ENCODE measurements around the gene BRAF.

Gene BRAF

GRCh38 chr7:140691376-140692045 lies 233.2 kb downstream of the BRAF start:
- Histone ChIP-seq H3K4me1 (ENCODE audit: low read length) (peaks cover 5% of the 10 kb centered on the region), H2AFZ (ENCODE audit: low read length) (no peak overlapping the region), H3K9ac (ENCODE audit: low read length) (no peak overlapping the region), H3K9me2 (replicated peaks; ENCODE audit: insufficient read depth, low read length) (no peaks in the 10 kb centered on the region), H3F3A (ENCODE audit: insufficient read depth, low read length) (no peaks in the 10 kb centered on the region), H3K4me3 (ENCODE audit: low read length) (no peak overlapping the region), H3K79me2 (ENCODE audit: low read length) (no peaks in the 10 kb centered on the region), H3K9me3 (replicated peaks; ENCODE audit: insufficient read depth, low read length) (no peaks in the 10 kb centered on the region), H3K4me2 (ENCODE audit: low read depth, low read length) (no peak overlapping the region), H3K27ac (ENCODE audit: low read length) (no peak overlapping the region), H4K20me1 (ENCODE audit: insufficient read depth, low read length) (no peaks in the 10 kb centered on the region), H3K36me3 (replicated peaks; ENCODE audit: insufficient read depth, low read length) (no peaks in the 10 kb centered on the region), H3K27me3 (replicated peaks; ENCODE audit: insufficient read depth, low read length) (no peaks in the 10 kb centered on the region)
- DNase-seq: no peak
- TF ChIP-seq, protein P1, sequence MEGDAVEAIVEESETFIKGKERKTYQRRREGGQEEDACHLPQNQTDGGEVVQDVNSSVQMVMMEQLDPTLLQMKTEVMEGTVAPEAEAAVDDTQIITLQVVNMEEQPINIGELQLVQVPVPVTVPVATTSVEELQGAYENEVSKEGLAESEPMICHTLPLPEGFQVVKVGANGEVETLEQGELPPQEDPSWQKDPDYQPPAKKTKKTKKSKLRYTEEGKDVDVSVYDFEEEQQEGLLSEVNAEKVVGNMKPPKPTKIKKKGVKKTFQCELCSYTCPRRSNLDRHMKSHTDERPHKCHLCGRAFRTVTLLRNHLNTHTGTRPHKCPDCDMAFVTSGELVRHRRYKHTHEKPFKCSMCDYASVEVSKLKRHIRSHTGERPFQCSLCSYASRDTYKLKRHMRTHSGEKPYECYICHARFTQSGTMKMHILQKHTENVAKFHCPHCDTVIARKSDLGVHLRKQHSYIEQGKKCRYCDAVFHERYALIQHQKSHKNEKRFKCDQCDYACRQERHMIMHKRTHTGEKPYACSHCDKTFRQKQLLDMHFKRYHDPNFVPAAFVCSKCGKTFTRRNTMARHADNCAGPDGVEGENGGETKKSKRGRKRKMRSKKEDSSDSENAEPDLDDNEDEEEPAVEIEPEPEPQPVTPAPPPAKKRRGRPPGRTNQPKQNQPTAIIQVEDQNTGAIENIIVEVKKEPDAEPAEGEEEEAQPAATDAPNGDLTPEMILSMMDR (IDR thresholded peaks at IDR 0.05; ENCODE audit: low read length): no peak
- TF ChIP-seq EZH2phosphoT487 (IDR thresholded peaks at IDR 0.05; ENCODE audit: low read length) (no peak), EZH2 (optimal IDR thresholded peaks at IDR 0.05; ENCODE audit: low read depth, low read length) (no peak)

- no peak overlapping the region for H3K9ac ChIP-seq (ENCODE audit: low read length)
- no peak overlapping the region for H3K4me2 ChIP-seq (ENCODE audit: low read depth, low read length)
- H4K20me1 ChIP-seq (ENCODE audit: insufficient read depth, low read length): no peaks in the 10 kb centered on the region
- no peak for DNase-seq
- no peaks in the 10 kb centered on the region for H3K27me3 ChIP-seq (replicated peaks; ENCODE audit: insufficient read depth, low read length)
- H3F3A ChIP-seq (ENCODE audit: insufficient read depth, low read length): no peaks in the 10 kb centered on the region
- H3K4me3 ChIP-seq (ENCODE audit: low read length): no peak overlapping the region
- H3K4me1 ChIP-seq (ENCODE audit: low read length): no peaks in the 10 kb centered on the region
- H3K36me3 ChIP-seq (replicated peaks; ENCODE audit: insufficient read depth, low read length): no peaks in the 10 kb centered on the region
- no peak for TF ChIP-seq EZH2phosphoT487 (IDR thresholded peaks at IDR 0.05; ENCODE audit: low read length)
- no peak for TF ChIP-seq EZH2 (optimal IDR thresholded peaks at IDR 0.05; ENCODE audit: low read depth, low read length)
- TF ChIP-seq, protein P1 (IDR thresholded peaks at IDR 0.05; ENCODE audit: low read length): no peak
- no peak overlapping the region for H2AFZ ChIP-seq (ENCODE audit: low read length)
- no peak overlapping the region for H3K27ac ChIP-seq (ENCODE audit: low read length)
- H3K79me2 ChIP-seq (ENCODE audit: low read length): no peaks in the 10 kb centered on the region
- no peaks in the 10 kb centered on the region for H3K9me3 ChIP-seq (replicated peaks; ENCODE audit: insufficient read depth, low read length)
- no peaks in the 10 kb centered on the region for H3K9me2 ChIP-seq (replicated peaks; ENCODE audit: insufficient read depth, low read length)
Observed at GRCh38 chr7:140689199-140690152, 235.3 kb downstream of the BRAF start.

DNA sequence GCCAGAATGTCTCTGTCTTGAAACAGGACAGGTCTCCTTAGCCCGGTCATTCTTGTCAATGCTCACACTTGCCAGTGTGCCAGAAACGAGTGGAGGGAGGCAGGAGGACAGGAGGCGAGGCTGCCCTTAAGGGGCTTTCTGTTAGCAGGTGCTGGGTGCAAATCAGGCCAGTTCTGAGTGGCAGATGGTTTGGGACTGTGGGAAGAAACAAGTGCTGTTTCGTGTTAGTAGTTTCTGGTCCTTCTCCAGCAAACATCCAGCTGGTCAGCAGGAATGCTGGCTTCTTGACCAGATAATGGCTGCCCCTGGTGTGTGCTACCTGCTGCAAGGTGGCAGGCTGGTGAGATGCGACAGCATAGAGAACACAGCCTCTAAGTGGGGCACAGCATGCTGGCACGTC lies 236.4 kb downstream of the BRAF start:
- no peaks in the 10 kb centered on the region for H3F3A ChIP-seq (ENCODE audit: insufficient read depth, low read length)
- no peaks in the 10 kb centered on the region for H3K4me1 ChIP-seq (ENCODE audit: low read length)
- H3K4me3 ChIP-seq (ENCODE audit: low read length): no peak overlapping the region
- H3K79me2 ChIP-seq (ENCODE audit: low read length): no peaks in the 10 kb centered on the region
- no peaks in the 10 kb centered on the region for H3K36me3 ChIP-seq (replicated peaks; ENCODE audit: insufficient read depth, low read length)
- no peaks in the 10 kb centered on the region for H3K9me3 ChIP-seq (replicated peaks; ENCODE audit: insufficient read depth, low read length)
- no peak for TF ChIP-seq EZH2 (optimal IDR thresholded peaks at IDR 0.05; ENCODE audit: low read depth, low read length)
- TF ChIP-seq, protein P1 (IDR thresholded peaks at IDR 0.05; ENCODE audit: low read length): no peak
- no peak for TF ChIP-seq EZH2phosphoT487 (IDR thresholded peaks at IDR 0.05; ENCODE audit: low read length)
- DNase-seq: no peak
- H3K9ac ChIP-seq (ENCODE audit: low read length): no peak overlapping the region
- no peak overlapping the region for H3K4me2 ChIP-seq (ENCODE audit: low read depth, low read length)
- no peaks in the 10 kb centered on the region for H3K9me2 ChIP-seq (replicated peaks; ENCODE audit: insufficient read depth, low read length)
- H3K27me3 ChIP-seq (replicated peaks; ENCODE audit: insufficient read depth, low read length): no peaks in the 10 kb centered on the region
- no peak overlapping the region for H3K27ac ChIP-seq (ENCODE audit: low read length)
- no peaks in the 10 kb centered on the region for H4K20me1 ChIP-seq (ENCODE audit: insufficient read depth, low read length)
- H2AFZ ChIP-seq (ENCODE audit: low read length): no peak overlapping the region

All from MM.1S (cell line).